ENCODE results near the gene ARHGAP15.

The ARHGAP15 gene

DNA sequence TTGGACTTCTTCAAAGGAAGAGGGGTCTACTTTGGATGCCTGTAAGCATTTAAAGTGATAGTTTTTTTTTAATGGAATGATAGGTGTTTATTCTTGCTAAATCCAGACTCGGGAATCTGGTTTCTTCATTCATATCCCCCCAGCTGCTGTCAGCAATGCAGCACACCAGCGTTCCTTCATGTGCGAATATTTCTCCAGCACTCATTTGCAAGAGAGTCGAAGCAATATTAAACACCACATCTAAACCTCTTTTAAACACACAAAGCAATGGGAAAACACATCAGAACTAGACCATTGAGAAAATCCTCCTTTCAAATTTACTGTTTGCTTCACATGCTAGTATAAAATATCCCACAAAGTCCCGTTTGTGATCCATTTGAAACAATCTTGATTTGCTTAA lies 563.7 kb downstream of the ARHGAP15 start:
- DNase-seq (ENCODE audit: low read depth) = no peak
- TF ChIP-seq, protein P1, sequence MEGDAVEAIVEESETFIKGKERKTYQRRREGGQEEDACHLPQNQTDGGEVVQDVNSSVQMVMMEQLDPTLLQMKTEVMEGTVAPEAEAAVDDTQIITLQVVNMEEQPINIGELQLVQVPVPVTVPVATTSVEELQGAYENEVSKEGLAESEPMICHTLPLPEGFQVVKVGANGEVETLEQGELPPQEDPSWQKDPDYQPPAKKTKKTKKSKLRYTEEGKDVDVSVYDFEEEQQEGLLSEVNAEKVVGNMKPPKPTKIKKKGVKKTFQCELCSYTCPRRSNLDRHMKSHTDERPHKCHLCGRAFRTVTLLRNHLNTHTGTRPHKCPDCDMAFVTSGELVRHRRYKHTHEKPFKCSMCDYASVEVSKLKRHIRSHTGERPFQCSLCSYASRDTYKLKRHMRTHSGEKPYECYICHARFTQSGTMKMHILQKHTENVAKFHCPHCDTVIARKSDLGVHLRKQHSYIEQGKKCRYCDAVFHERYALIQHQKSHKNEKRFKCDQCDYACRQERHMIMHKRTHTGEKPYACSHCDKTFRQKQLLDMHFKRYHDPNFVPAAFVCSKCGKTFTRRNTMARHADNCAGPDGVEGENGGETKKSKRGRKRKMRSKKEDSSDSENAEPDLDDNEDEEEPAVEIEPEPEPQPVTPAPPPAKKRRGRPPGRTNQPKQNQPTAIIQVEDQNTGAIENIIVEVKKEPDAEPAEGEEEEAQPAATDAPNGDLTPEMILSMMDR (IDR thresholded peaks at IDR 0.05; ENCODE audit: insufficient read depth, low read depth, low read length, missing control alignments) = no peak
- H3K4me3 ChIP-seq (ENCODE audit: low read depth, low read length) = no peak overlapping the region

DNA sequence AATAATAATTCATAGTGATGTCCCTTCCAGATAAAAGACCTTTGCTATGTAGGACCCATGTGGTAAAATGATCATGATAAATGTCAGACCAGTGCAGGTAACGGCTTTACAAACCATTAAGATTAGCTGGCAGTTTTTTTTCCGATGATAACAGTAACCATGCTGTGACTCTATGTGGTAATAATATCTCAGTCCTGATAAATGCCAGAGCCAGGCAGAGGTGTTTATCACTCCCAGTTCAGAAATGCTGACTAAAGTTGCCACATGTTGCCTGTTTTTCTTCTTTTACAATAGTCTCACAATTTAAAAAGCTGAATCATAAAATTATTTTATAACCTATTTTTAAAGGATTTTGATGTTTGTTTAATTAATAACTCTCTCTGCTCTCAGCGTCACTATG lies 565.1 kb downstream of the ARHGAP15 start:
- TF ChIP-seq, protein P1 (IDR thresholded peaks at IDR 0.05; ENCODE audit: insufficient read depth, low read depth, low read length, missing control alignments) = no peak
- no peak overlapping the region for H3K4me3 ChIP-seq (ENCODE audit: low read depth, low read length)
- no peak for DNase-seq (ENCODE audit: low read depth)

DNA sequence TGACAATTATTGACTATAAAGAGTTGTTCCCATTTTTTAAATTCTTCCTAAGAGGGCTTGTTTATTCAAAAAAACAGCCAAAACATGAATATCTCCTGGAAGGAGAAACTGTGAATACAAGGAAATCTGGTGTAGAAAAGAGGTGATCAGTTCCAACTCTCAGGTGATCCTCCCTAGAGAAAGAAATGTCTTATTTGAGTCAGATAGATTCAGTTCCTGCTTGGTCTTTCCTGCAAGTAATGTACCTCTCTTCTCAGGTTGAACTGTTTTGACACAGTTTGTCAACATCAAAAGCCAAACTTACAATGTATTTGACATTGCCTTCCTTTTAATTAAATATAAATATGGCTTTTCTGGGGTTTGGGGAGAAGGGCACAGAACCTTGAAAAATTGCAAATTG lies 567.4 kb downstream of the ARHGAP15 start:
- DNase-seq (ENCODE audit: low read depth) = peak; percentile 31
- TF ChIP-seq, protein P1 (IDR thresholded peaks at IDR 0.05; ENCODE audit: insufficient read depth, low read depth, low read length, missing control alignments) = no peak
- no peak overlapping the region for H3K4me3 ChIP-seq (ENCODE audit: low read depth, low read length)

DNA sequence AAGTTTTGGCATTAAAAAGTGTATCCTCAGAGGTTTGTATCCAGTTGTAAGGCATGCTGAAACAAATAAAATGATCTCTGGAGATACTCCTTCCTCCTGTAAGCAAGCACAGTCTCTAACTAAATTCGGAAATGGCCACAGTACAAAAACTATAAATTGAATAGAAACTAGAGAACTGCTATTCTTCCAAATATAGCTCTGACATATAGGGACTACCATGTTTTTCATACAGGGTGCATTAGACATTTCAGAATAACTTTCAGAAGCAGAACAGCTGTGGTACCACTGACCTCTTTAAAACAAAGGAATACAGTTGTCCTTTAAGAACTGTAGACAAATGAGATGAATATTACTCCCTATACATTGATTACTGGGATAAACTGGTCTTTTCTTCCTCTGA lies 568.5 kb downstream of the ARHGAP15 start:
- no peak overlapping the region for H3K4me3 ChIP-seq (ENCODE audit: low read depth, low read length)
- TF ChIP-seq, protein P1 (IDR thresholded peaks at IDR 0.05; ENCODE audit: insufficient read depth, low read depth, low read length, missing control alignments) = no peak
- peak; percentile 40 for DNase-seq (ENCODE audit: low read depth)

DNA sequence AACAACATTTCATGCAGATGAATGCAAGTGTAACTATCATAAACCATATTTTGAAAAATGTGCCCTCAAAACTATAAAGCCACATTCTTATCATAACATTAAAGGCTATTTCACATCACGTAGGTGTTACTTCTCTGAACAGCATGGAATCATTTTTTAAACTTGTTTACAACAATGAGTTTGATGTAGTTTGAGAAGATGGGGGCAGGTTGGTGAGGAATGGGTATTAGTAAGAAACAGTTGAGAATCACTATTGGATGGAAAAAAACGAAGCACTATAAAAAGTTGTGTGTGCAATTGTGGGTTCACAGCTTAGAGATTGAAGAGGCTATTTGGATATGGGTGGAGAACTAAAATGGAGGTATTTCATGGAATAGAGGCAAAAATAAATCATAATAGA lies 569.1 kb downstream of the ARHGAP15 start:
- H3K4me3 ChIP-seq (ENCODE audit: low read depth, low read length) = no peak overlapping the region
- DNase-seq (ENCODE audit: low read depth) = no peak
- TF ChIP-seq, protein P1 (IDR thresholded peaks at IDR 0.05; ENCODE audit: insufficient read depth, low read depth, low read length, missing control alignments) = no peak

DNA sequence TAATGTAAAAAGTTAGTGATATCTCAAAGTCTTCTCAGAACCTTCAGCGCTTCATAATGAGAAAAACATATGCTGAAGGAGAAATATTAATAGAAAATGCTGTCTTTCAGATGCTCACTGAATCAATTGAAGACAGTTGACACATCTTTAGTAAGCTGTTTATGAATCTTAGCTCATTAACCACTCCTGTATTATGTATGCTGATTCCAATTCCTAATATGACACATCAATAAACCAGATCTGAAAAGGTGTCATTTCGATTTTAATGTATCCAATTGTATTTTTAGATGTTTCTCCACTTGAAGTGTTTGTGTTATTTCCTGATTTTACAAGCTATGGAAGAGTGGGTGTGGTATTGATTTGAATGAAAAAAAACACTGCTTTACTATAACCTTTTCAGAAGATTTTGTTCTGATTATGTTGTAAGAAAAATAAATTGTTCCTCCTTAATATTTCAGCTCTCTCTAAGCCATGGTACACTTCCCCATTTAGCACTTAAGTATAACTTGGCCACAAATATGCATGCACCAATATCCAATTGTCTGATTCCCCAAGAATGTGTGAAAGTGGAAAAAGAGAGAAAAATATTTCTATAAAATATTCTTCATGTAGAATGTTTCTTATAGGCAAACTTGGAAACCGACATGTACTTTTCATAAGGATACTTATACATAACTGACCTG lies 569.8 kb downstream of the ARHGAP15 start:
- H3K4me3 ChIP-seq (ENCODE audit: low read depth, low read length) = no peak overlapping the region
- TF ChIP-seq, protein P1 (IDR thresholded peaks at IDR 0.05; ENCODE audit: insufficient read depth, low read depth, low read length, missing control alignments) = no peak
- peak; percentile 20 for DNase-seq (ENCODE audit: low read depth)

DNA sequence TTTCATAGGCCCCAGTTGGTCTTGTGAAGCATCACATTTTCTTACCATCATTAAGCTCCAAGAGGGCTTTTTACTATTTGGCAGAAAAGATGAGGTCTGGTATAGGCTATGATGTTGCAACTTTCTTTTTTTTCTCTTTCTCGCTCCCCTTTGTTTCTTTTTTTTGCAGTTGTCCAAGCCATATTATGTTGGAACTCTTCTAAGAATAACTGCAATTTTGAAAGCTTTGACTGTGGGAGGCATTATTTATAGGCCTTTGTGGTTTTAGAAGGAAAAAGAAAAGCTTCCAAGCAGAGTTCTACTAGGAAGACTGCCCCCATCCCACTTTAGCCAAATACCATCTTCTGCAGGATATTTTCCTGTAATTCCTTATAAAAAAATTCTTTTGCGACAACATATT lies 571.6 kb downstream of the ARHGAP15 start:
- DNase-seq (ENCODE audit: low read depth) = no peak
- no peak overlapping the region for H3K4me3 ChIP-seq (ENCODE audit: low read depth, low read length)
- TF ChIP-seq, protein P1 (IDR thresholded peaks at IDR 0.05; ENCODE audit: insufficient read depth, low read depth, low read length, missing control alignments) = no peak
